Stimulated activated CD4-positive, alpha-beta T cell treated with anti-CD3 and anti-CD28 coated beads, Interleukin-4, amount 100 ng/mL, for 4 hours (primary cell): ENCODE measurements around the gene USP1.

ENCODE experiments used
- DNase-seq, 2 experiments: peaks; one replicate each; pipeline ENCODE4 v3.0.0-alpha.2; 2020

Gene USP1

GRCh38 chr1:62428351-62428750, 8.5 kb upstream of the USP1 start:
- DNase-seq: no peak

- no peak for DNase-seq
These were observed 7.3 kb upstream of the USP1 start for GRCh38 chr1:62429581-62429980.

- no peak for DNase-seq
These were observed 2.8 kb upstream of the USP1 start for GRCh38 chr1:62433861-62434617.

- no peak for DNase-seq
These were observed 2.2 kb upstream of the USP1 start for GRCh38 chr1:62434618-62435001.

GRCh38 chr1:62435231-62436038, 1.4 kb upstream of the USP1 start:
- DNase-seq: no peak

GRCh38 chr1:62436039-62436465, 797 bp upstream of the USP1 start:
- peak; percentile 93 to 97 for DNase-seq

- peak; percentile 28 to 41 for DNase-seq
These were observed 558 bp downstream of the USP1 start for GRCh38 chr1:62437273-62437940.

GRCh38 chr1:62438163-62438562, 1.3 kb downstream of the USP1 start:
- DNase-seq: no peak

GRCh38 chr1:62439652-62440371, 3.0 kb downstream of the USP1 start:
- no peak for DNase-seq

GRCh38 chr1:62444701-62445100, 7.9 kb downstream of the USP1 start:
- no peak for DNase-seq

- no peak for DNase-seq
These were observed 11.5 kb downstream of the USP1 start for GRCh38 chr1:62448221-62448933.

- no peak for DNase-seq
These were observed 13.5 kb downstream of the USP1 start for GRCh38 chr1:62450301-62450700.

- no peak for DNase-seq
These were observed 16.1 kb downstream of the USP1 start for GRCh38 chr1:62452951-62453350.

GRCh38 chr1:62457955-62458354, 21.1 kb downstream of the USP1 start:
- DNase-seq: no peak

- DNase-seq: no peak
These were observed 25.5 kb downstream of the USP1 start for GRCh38 chr1:62462370-62462769.

- DNase-seq: no peak
These were observed 30.2 kb downstream of the USP1 start for GRCh38 chr1:62467092-62467491.

- no peak for DNase-seq
These were observed 39.8 kb downstream of the USP1 start for GRCh38 chr1:62476525-62477219.

- no peak for DNase-seq
These were observed 44.8 kb downstream of the USP1 start for GRCh38 chr1:62481681-62482080.

GRCh38 chr1:62484824-62485468, 48.1 kb downstream of the USP1 start:
- no peak for DNase-seq

- no peak for DNase-seq
These were observed 51.1 kb downstream of the USP1 start for GRCh38 chr1:62487956-62488355.

- DNase-seq: no peak
These were observed 55.7 kb downstream of the USP1 start for GRCh38 chr1:62492521-62492920.
